Tibial nerve (tissue), 4 donors: ENCODE data around the gene SCT. TPM values are rescaled to one million over a fixed set of nuclear protein-coding genes. Genes with fewer than 3 reads are reported as not detected.

Source experiments
- DNase-seq, 2 donors: peaks; one replicate each; pipeline ENCODE4 v3.0.0-alpha.2; 2019; ENCODE audit warnings: low spot score in 2 of 2
- H3K27ac ChIP-seq, 4 donors: fragments of 200-600 bp; sonication (generic) in 3 of 4; one replicate each; pipeline ENCODE4 v1.5.1; 2017 to 2019; ENCODE audit warnings: mild to moderate bottlenecking in 1 of 4
- H3K27me3 ChIP-seq, 2 donors: fragments of 200-600 bp; sonication (generic) in 1 of 2; one replicate each; pipeline versions ENCODE4 v1.5.1 to v1.6.0; 2017 to 2019
- H3K36me3 ChIP-seq, 3 donors: fragments of 200-600 bp; sonication (generic); one replicate each; pipeline ENCODE4 v1.5.1; 2018 to 2019
- H3K4me1 ChIP-seq, 4 donors: fragments of 200-600 bp; sonication (generic) in 3 of 4; one replicate each; pipeline ENCODE4 v1.5.1; 2017 to 2019
- H3K4me3 ChIP-seq, 4 donors: fragments of 200-600 bp; sonication (generic) in 3 of 4; one replicate each; pipeline ENCODE4 v1.5.1; 2017 to 2019; ENCODE audit warnings: mild to moderate bottlenecking in 1 of 4, moderate library complexity in 1 of 4
- H3K9me3 ChIP-seq, 4 donors: fragments of 200-600 bp; sonication (generic) in 3 of 4; one replicate each; pipeline ENCODE4 v1.5.1; 2017 to 2019
- EP300 ChIP-seq, 2 donors: sonication (generic); formaldehyde crosslinking; IDR thresholded peaks; one replicate each; pipeline ENCODE4 v1.6.1; 2017; ENCODE audit warnings: antibody characterized with exemption in 2 of 2, mild to moderate bottlenecking in 1 of 2
- POLR2A ChIP-seq, 2 donors: fragments of 450-650 bp; IDR thresholded peaks; one replicate each; pipeline ENCODE4 v1.6.1; 2017; ENCODE audit warnings: antibody characterized with exemption in 2 of 2, mild to moderate bottlenecking in 2 of 2, moderate library complexity in 2 of 2
- whole genome bisulfite sequencing, 2 donors: methylation state at CpG; one replicate each; pipeline ENCODE4 v1.1.5; 2018; 5-methylcytosine and 5-hydroxymethylcytosine counted together
- total RNA-seq, 4 donors: library from RNA; depleted of rRNA; stranded (reverse); fragments of >200 nt; gene quantifications; one replicate each; pipeline ENCODE4 v1.1.0, GENCODE V29; 2016
- TF ChIP-seq, protein P1 (sequence below), 5 experiments: fragments of 200-600 bp in 3 of 5; fragments of 450-650 bp in 2 of 5; sonication (generic) in 3 of 5; IDR thresholded peaks; one replicate each; pipeline ENCODE4 v1.5.1; 2016 to 2019; ENCODE audit warnings: antibody characterized with exemption in 5 of 5, mild to moderate bottlenecking in 3 of 5, moderate library complexity in 2 of 5

SCT gene
- total RNA-seq, 4 donors from 2014 or later: not detected

DNA sequence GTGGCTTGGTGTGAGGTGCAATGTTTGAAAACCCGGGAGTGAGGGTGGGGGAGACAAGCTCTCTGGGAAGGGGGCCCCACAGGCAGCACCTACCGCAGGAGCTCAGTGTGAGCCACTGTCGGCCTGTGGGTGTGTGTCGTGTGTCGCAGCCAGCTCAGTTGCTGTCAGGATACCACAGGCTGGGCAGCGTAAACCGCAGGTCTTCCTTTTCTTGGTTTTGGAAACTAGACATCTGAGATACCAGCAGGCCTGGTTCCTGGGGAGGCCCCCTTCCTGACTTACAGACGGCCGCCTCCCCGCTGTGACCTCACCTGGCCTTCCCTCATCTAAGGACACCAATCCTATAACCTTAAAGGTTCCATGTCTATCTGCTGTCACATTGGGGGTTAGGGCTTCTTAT is 30.6 kb downstream of the SCT start:
- Histone ChIP-seq H3K9me3 (no peaks in the 10 kb centered on the region), H3K36me3 (peaks cover 2 to 99% (median 57%) of the 10 kb centered on the region in 3 donors), H3K27ac (no peak overlapping the region), H3K4me3 (no peak overlapping the region), H3K27me3 (no peaks in the 10 kb centered on the region), H3K4me1 (no peaks in the 10 kb centered on the region)
- TF ChIP-seq, protein P1, sequence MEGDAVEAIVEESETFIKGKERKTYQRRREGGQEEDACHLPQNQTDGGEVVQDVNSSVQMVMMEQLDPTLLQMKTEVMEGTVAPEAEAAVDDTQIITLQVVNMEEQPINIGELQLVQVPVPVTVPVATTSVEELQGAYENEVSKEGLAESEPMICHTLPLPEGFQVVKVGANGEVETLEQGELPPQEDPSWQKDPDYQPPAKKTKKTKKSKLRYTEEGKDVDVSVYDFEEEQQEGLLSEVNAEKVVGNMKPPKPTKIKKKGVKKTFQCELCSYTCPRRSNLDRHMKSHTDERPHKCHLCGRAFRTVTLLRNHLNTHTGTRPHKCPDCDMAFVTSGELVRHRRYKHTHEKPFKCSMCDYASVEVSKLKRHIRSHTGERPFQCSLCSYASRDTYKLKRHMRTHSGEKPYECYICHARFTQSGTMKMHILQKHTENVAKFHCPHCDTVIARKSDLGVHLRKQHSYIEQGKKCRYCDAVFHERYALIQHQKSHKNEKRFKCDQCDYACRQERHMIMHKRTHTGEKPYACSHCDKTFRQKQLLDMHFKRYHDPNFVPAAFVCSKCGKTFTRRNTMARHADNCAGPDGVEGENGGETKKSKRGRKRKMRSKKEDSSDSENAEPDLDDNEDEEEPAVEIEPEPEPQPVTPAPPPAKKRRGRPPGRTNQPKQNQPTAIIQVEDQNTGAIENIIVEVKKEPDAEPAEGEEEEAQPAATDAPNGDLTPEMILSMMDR (IDR thresholded peaks at IDR 0.05): no peak
- TF ChIP-seq POLR2A (IDR thresholded peaks at IDR 0.05): no peak
- no peak for DNase-seq
- WGBS, 2 donors: 91 to 95% methylated on average over 8 to 10 of the region's 10 CpGs

DNA sequence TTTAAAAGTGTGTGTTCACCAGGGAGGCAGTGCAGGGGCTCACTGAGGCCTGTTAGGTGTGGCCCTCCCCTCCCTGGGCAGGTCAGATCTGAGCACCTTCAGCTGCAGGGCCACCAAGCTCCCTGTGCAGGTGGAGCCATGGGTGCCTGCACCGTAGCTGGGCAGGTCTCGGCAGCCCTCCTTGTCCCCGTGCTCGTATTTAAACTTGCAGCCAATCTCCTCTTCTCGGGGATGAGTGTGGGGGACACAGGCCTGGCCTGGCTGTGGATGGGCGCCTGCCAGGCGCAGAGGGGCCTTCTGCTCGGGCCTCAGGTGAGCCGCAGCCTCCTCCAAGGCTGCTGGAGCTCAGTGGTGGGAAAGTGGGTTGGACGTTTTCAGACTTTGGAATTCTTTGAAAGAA is 31.6 kb downstream of the SCT start:
- WGBS, 2 donors: 81 to 91% methylated on average over 10 of the region's 10 CpGs
- H3K4me3 ChIP-seq: no peak overlapping the region

GRCh38 chr11:593347-593746 is 33.6 kb downstream of the SCT start:
- Histone ChIP-seq H3K4me3 (no peak overlapping the region), H3K27me3 (no peaks in the 10 kb centered on the region), H3K4me1 (no peaks in the 10 kb centered on the region), H3K36me3 (peaks cover 2 to 99% (median 50%) of the 10 kb centered on the region in 3 donors), H3K27ac (no peak overlapping the region), H3K9me3 (no peaks in the 10 kb centered on the region)
- no peak for TF ChIP-seq EP300 (IDR thresholded peaks at IDR 0.05)
- no peak for TF ChIP-seq POLR2A (IDR thresholded peaks at IDR 0.05)
- TF ChIP-seq, protein P1 (IDR thresholded peaks at IDR 0.05): no peak
- WGBS, 2 donors: 91 to 94% methylated on average over 20 to 21 of the region's 21 CpGs
- no peak for DNase-seq

More for the DNA sequence above, 31.6 kb downstream of the SCT start:
- Histone ChIP-seq H3K27ac (no peak overlapping the region), H3K27me3 (no peaks in the 10 kb centered on the region), H3K36me3 (peaks cover 2 to 99% (median 54%) of the 10 kb centered on the region in 3 donors), H3K9me3 (no peaks in the 10 kb centered on the region), H3K4me1 (no peaks in the 10 kb centered on the region)
- DNase-seq: no peak
- TF ChIP-seq POLR2A (IDR thresholded peaks at IDR 0.05) (no peak), EP300 (IDR thresholded peaks at IDR 0.05) (no peak)
- TF ChIP-seq, protein P1 (IDR thresholded peaks at IDR 0.05): no peak

GRCh38 chr11:592918-593317 is 34.1 kb downstream of the SCT start:
- TF ChIP-seq POLR2A (IDR thresholded peaks at IDR 0.05) (no peak), EP300 (IDR thresholded peaks at IDR 0.05) (no peak)
- TF ChIP-seq, protein P1 (IDR thresholded peaks at IDR 0.05): no peak
- no peak overlapping the region for H3K4me3 ChIP-seq
- no peak for DNase-seq
- no peak overlapping the region for H3K27ac ChIP-seq
- 91 to 92% methylated on average over 10 of the region's 10 CpGs for WGBS, 2 donors
- H3K27me3 ChIP-seq: no peaks in the 10 kb centered on the region
- peaks cover 2 to 99% (median 46%) of the 10 kb centered on the region in 3 donors for H3K36me3 ChIP-seq
- H3K4me1 ChIP-seq: no peaks in the 10 kb centered on the region
- H3K9me3 ChIP-seq: no peaks in the 10 kb centered on the region

DNA sequence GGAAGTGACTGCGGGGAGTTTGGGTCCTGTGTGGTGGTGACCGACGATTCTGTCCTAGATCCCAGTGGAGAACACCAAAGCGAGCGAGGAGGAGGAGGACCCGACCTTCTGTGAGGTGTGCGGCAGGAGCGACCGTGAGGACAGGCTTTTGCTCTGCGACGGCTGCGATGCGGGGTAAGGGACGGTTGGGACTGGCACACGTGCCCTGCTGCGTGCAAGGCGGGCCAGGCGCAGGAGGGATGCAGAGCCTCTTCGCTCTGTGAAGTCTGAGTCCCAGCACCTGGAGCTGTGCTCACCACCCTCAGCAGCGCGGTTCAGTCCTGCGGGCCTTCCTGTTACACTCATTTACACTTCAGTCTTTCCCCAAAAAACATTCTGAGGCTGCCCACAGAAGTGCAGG is 34.5 kb downstream of the SCT start:
- H3K36me3 ChIP-seq: peaks cover 2 to 99% (median 42%) of the 10 kb centered on the region in 3 donors
- H3K4me3 ChIP-seq: no peak overlapping the region
- TF ChIP-seq, protein P1 (IDR thresholded peaks at IDR 0.05): no peak
- no peak for TF ChIP-seq EP300 (IDR thresholded peaks at IDR 0.05)
- no peak for TF ChIP-seq POLR2A (IDR thresholded peaks at IDR 0.05)
- H3K4me1 ChIP-seq: no peaks in the 10 kb centered on the region
- no peaks in the 10 kb centered on the region for H3K27me3 ChIP-seq
- no peaks in the 10 kb centered on the region for H3K9me3 ChIP-seq
- no peak overlapping the region for H3K27ac ChIP-seq
- DNase-seq: no peak
- 91 to 96% methylated on average over 22 of the region's 22 CpGs for WGBS, 2 donors
